GM23248 (cell line): ENCODE results near the gene MYH7B.

Source experiments
- EZH2 ChIP-seq: fragments of 200-600 bp; sonication (generic); IDR thresholded peaks from 2 replicates; pipeline ENCODE4 v1.6.1; 2018; ENCODE audit warnings: antibody characterized with exemption, mild to moderate bottlenecking; ENCODE audit not compliant: insufficient read depth, poor library complexity, severe bottlenecking
- EZH2phosphoT487 ChIP-seq: fragments of 200-600 bp; sonication (generic); IDR thresholded peaks from 2 replicates; pipeline ENCODE4 v1.6.1; 2018; ENCODE audit warnings: antibody characterized with exemption, moderate library complexity, mild to moderate bottlenecking, low read depth; ENCODE audit not compliant: insufficient read depth

GRCh38 chr20:34928411-34928810, 27.3 kb upstream of the MYH7B start:
- TF ChIP-seq EZH2, result no peak
- TF ChIP-seq EZH2phosphoT487, result no peak
